Testis (tissue), 2 donors: ENCODE results near the gene ADAM30.

Experiments
- POLR2A ChIP-seq: fragments of 450-650 bp; IDR thresholded peaks from one replicate; pipeline ENCODE4 v1.6.1; 2017; ENCODE audit warnings: antibody characterized with exemption, mild to moderate bottlenecking, moderate library complexity
- TF ChIP-seq, protein P1 (sequence below), 3 experiments: fragments of 450-650 bp in 2 of 3; fragments of 200-600 bp in 1 of 3; sonication (generic) in 1 of 3; IDR thresholded peaks; one replicate each; pipeline ENCODE4 v1.5.1; 2016 to 2019; ENCODE audit warnings: antibody characterized with exemption in 3 of 3, mild to moderate bottlenecking in 2 of 3, moderate library complexity in 1 of 3

DNA sequence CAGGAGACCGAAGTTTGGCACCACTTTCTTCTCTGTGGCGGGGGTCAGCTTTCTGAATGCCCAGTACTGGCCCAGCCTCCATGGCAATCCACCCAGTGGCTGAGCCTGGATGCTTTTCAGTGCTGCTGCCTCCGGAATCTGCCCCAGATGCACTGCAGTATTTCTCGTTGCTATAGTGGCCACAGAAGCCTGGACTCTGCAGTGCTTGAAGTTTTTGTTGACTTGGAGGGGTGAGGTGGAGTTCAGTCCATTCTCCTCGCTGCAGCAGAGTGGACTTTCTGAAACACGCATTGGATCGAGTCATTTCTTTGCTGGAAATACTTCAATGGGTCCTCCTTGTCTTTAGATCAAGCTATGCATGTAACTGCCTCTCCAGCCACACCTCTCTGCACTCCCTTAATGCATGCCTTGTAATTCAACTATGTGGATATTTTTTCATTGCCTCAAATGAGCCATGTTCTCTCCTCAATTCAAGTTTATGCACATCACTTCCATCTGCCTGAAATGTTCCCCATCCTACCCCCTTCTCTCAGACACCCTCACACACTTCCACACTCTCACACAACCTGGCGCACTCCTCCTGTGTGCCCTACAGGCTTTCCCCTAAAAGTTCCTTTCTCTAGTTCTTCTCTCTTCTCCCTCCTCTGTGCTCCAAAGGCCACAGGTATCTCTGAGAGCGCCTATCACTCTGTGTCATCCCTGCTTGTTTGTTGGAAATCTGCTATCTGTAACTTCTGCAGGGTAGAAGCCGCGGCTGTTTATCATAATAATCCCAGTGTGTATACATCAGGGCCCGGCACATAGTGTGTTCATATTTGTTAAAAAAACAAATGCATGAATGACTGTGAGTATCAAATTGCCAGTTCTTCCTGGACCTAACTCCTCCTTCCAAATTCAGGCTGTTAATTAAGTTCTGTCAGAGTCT is 16.5 kb downstream of the ADAM30 start:
- TF ChIP-seq, protein P1, sequence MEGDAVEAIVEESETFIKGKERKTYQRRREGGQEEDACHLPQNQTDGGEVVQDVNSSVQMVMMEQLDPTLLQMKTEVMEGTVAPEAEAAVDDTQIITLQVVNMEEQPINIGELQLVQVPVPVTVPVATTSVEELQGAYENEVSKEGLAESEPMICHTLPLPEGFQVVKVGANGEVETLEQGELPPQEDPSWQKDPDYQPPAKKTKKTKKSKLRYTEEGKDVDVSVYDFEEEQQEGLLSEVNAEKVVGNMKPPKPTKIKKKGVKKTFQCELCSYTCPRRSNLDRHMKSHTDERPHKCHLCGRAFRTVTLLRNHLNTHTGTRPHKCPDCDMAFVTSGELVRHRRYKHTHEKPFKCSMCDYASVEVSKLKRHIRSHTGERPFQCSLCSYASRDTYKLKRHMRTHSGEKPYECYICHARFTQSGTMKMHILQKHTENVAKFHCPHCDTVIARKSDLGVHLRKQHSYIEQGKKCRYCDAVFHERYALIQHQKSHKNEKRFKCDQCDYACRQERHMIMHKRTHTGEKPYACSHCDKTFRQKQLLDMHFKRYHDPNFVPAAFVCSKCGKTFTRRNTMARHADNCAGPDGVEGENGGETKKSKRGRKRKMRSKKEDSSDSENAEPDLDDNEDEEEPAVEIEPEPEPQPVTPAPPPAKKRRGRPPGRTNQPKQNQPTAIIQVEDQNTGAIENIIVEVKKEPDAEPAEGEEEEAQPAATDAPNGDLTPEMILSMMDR (IDR thresholded peaks at IDR 0.05) = no peak
- TF ChIP-seq POLR2A = no peak
